NCI-H460 (cell line): ENCODE data around the gene TTC39C. TPM values are rescaled to one million over a fixed set of nuclear protein-coding genes. Genes with fewer than 3 reads are reported as not detected.
"Not testable (repeated sequence)": the region's sequence is repeated elsewhere in the genome, so short reads cannot be mapped to it uniquely, and the experiment has no call there.

Experiments used
- DNase-seq: peaks from one replicate; pipeline ENCODE4 v3.0.0-alpha.2; 2016; ENCODE audit warnings: low read depth; ENCODE audit errors: extremely low read depth
- total RNA-seq: library from RNA; depleted of rRNA; stranded (reverse); fragments of >200 nt; shearing (Covaris generic); gene quantifications from 2 replicates; pipeline ENCODE4 v1.2.3, GENCODE V29; 2014

Gene TTC39C
- total RNA-seq, 1 experiment from 2014 or later, result 28.3 TPM

- peak; percentile 68 for DNase-seq
Measured at GRCh38 chr18:24118750-24119577, 104.4 kb downstream of the TTC39C start.

- no peak for DNase-seq
Measured at GRCh38 chr18:24120676-24121075, 106.1 kb downstream of the TTC39C start.

GRCh38 chr18:24121625-24122024, 107.1 kb downstream of the TTC39C start:
- DNase-seq, result no peak

GRCh38 chr18:24126155-24126961, 111.8 kb downstream of the TTC39C start:
- no peak for DNase-seq

- no peak for DNase-seq
Measured at GRCh38 chr18:24127735-24128134, 113.2 kb downstream of the TTC39C start.

- no peak for DNase-seq
Measured at GRCh38 chr18:24128700-24129099, 114.1 kb downstream of the TTC39C start.

- DNase-seq, result no peak
Measured at GRCh38 chr18:24130494-24130893, 115.9 kb downstream of the TTC39C start.

- peak; percentile 28 for DNase-seq
Measured at GRCh38 chr18:24136967-24137373, 122.4 kb downstream of the TTC39C start.

GRCh38 chr18:24138409-24138788, 123.8 kb downstream of the TTC39C start:
- DNase-seq, result no peak

GRCh38 chr18:24138789-24139616, 124.4 kb downstream of the TTC39C start, which contains the start of gene CABYR:
Gene CABYR, plus strand, starts transcription at chr18:24139062. Its CDS starts 4,053 bp downstream, at chr18:24143115.
- peak; percentile 89 for DNase-seq

- DNase-seq, result no peak
Measured at GRCh38 chr18:24140697-24141096, 126.1 kb downstream of the TTC39C start.

GRCh38 chr18:24142376-24142775, 127.8 kb downstream of the TTC39C start:
- no peak for DNase-seq

- DNase-seq, result not testable (repeated sequence)
Measured at GRCh38 chr18:24149591-24149990, 135.0 kb downstream of the TTC39C start.

- no peak for DNase-seq
Measured at GRCh38 chr18:24153397-24153796, 138.8 kb downstream of the TTC39C start.

GRCh38 chr18:24157855-24158254, 143.3 kb downstream of the TTC39C start:
- DNase-seq, result no peak

GRCh38 chr18:24160086-24160485, 145.5 kb downstream of the TTC39C start:
- DNase-seq, result no peak

GRCh38 chr18:24161304-24161703, 146.8 kb downstream of the TTC39C start:
- no peak for DNase-seq

GRCh38 chr18:24168496-24168895, 153.9 kb downstream of the TTC39C start:
- DNase-seq, result no peak

GRCh38 chr18:24170360-24170759, 155.8 kb downstream of the TTC39C start:
- no peak for DNase-seq

GRCh38 chr18:24173997-24174396, 159.4 kb downstream of the TTC39C start:
- no peak for DNase-seq
